Keratinocyte (primary cell): ENCODE measurements around the gene CYP4V2.

Experiments used
- CTCF ChIP-seq, 3 experiments: IDR thresholded peaks in 1 of 3; conservative IDR thresholded peaks in 1 of 3; optimal IDR thresholded peaks in 1 of 3; 2 replicates in 2 of 3; 3 replicates in 1 of 3; pipeline versions ENCODE3 to v1.5.1; 2011; ENCODE audit warnings: low read length in 3 of 3, mild to moderate bottlenecking in 3 of 3, moderate library complexity in 2 of 3, control low read depth in 1 of 3, inconsistent platforms in 1 of 3; ENCODE audit not compliant: insufficient read depth in 2 of 3; ENCODE audit errors: extremely low read depth in 1 of 3
- EZH2 ChIP-seq: IDR thresholded peaks from one replicate; pipeline ENCODE4 v1.6.1; 2012; ENCODE audit warnings: inconsistent platforms, mild to moderate bottlenecking, low read length, moderate library complexity

GRCh38 chr4:186227221-186227620, 35.9 kb downstream of the CYP4V2 start, which contains the start of gene KLKB1:
- TF ChIP-seq CTCF (optimal IDR thresholded peaks at IDR 0.05 in 1 of 3, IDR thresholded peaks at IDR 0.05 in 1 of 3, conservative IDR thresholded peaks at IDR 0.05 in 1 of 3; ENCODE audit: extremely low read depth in 1 of 3, insufficient read depth in 2 of 3, low read length in 3 of 3): no peak
- TF ChIP-seq EZH2: no peak
